Ovary (tissue), 9 donors: ENCODE measurements around the gene ACVR1. TPM values are rescaled to one million over a fixed set of nuclear protein-coding genes. Genes with fewer than 3 reads are reported as not detected.
"Not testable (repeated sequence)": the region's sequence is repeated elsewhere in the genome, so short reads cannot be mapped to it uniquely, and the experiment has no call there.

Experiments used
- DNase-seq, 5 donors: peaks; one replicate each; pipeline ENCODE4 v3.0.0-alpha.2; 2019 to 2020
- H3K27ac ChIP-seq, 2 donors: fragments of 200-600 bp; one replicate each; pipeline versions ENCODE4 v1.5.1 to v1.8.0; 2019 to 2022
- H3K27me3 ChIP-seq: fragments of 200-600 bp; one replicate; pipeline ENCODE4 v1.8.0; 2022
- H3K36me3 ChIP-seq: fragments of 200-600 bp; sonication (generic); one replicate; pipeline ENCODE4 v1.5.1; 2019
- H3K4me1 ChIP-seq: one replicate; pipeline ENCODE4 v1.8.1; 2013; ENCODE audit warnings: mild to moderate bottlenecking, moderate library complexity; ENCODE audit not compliant: insufficient read depth
- H3K4me3 ChIP-seq: fragments of 200-600 bp; sonication (generic); one replicate; pipeline ENCODE4 v1.5.1; 2017
- H3K9me3 ChIP-seq, 2 donors: fragments of 200-600 bp in 1 of 2; sonication (generic) in 1 of 2; one replicate each; pipeline versions ENCODE4 v1.5.1 to v1.8.1; 2013 to 2019; ENCODE audit warnings: mild to moderate bottlenecking in 1 of 2, moderate library complexity in 1 of 2
- CTCF ChIP-seq, 3 donors: fragments of 450-650 bp in 2 of 3; fragments of 200-600 bp in 1 of 3; IDR thresholded peaks; one replicate each; pipeline versions ENCODE4 v1.5.1 to v1.8.0; 2016 to 2022; ENCODE audit warnings: antibody characterized with exemption in 3 of 3, mild to moderate bottlenecking in 1 of 3
- EP300 ChIP-seq: sonication (generic); formaldehyde crosslinking; IDR thresholded peaks from one replicate; pipeline ENCODE4 v1.6.1; 2017; ENCODE audit warnings: antibody characterized with exemption
- POLR2A ChIP-seq: fragments of 450-650 bp; IDR thresholded peaks from one replicate; pipeline ENCODE4 v1.6.1; 2017; ENCODE audit warnings: antibody characterized with exemption, mild to moderate bottlenecking, moderate library complexity
- WGBS, 3 donors: extraction: QIAGEN DNeasy Blood & Tissue Kit in 1 of 3; methylation state at CpG; one replicate each; pipeline versions ENCODE4 v1.1.5 to v1.1.7; 2013 to 2017; 5-methylcytosine and 5-hydroxymethylcytosine counted together
- intact Hi-C, 4 donors: fragments of 100-400 bp; cut with DNase I; formaldehyde crosslinking; loops; one replicate each; pipeline versions ENCODE4 v1.11.0 to v1.15.1; 2022 to 2023
- polyA plus RNA-seq, 2 donors: library from polyadenylated mRNA; stranded (reverse); fragments of 200-250 nt in 1 of 2; fragments of 350-450 nt in 1 of 2; fragmentation: Illumina TruSeq in 1 of 2; extraction: RNeasy Lipid Tissue Mini Kit (QIAGEN cat#74804) in 1 of 2; gene quantifications; one replicate each; pipeline ENCODE4 v1.2.3, GENCODE V29; 2013 to 2014
- total RNA-seq, 7 donors: library from RNA; depleted of rRNA in 2 of 7; stranded (reverse); fragments of >200 nt in 2 of 7; fragmentation: NEBNext Ultra II Directional in 3 of 7; extraction: Animal tissue kit (Norgen Biotek cat#: 25700) in 3 of 7; gene quantifications; one replicate each; pipeline versions ENCODE4 v1.1.0 to v1.2.4, GENCODE V29; 2016 to 2023
- donor health status: DM: no; HTN: no; CAD: no; lungs with moderate emphysema.
- donor health status: DM: no; HTN: no; CAD: no.
- donor health status: Bipolar disorder and iron deficiency.
- donor health status: DM: yes; HTN: yes; CAD: no.
- donor health status: DM: no; HTN: no; CAD: no.
- donor health status: DM: yes; HTN: yes; CAD: no.

The ACVR1 gene
- total and polyA plus RNA-seq, 9 donors = 23.4 to 51.2 (median 30.4) TPM

GRCh38 chr2:157894694-157895435 lies 18.7 kb upstream of the ACVR1 start:
- Histone ChIP-seq H3K27ac (no peak overlapping the region), H3K27me3 (no peaks in the 10 kb centered on the region), H3K9me3 (no peaks in the 10 kb centered on the region), H3K4me1 (peaks cover 7% of the 10 kb centered on the region), H3K4me3 (no peak overlapping the region), H3K36me3 (no peaks in the 10 kb centered on the region)
- 80 to 93% (median 89%) methylated on average over 12 of the region's 12 CpGs for WGBS, 3 donors
- TF ChIP-seq POLR2A = no peak
- TF ChIP-seq CTCF (IDR thresholded peaks at IDR 0.05) = no peak
- intact Hi-C loops = no loop called here
- no peak for DNase-seq

GRCh38 chr2:157893611-157894010 lies 17.5 kb upstream of the ACVR1 start:
- intact Hi-C loops = no loop called here
- Histone ChIP-seq H3K36me3 (no peaks in the 10 kb centered on the region), H3K4me1 (peaks cover 6% of the 10 kb centered on the region), H3K4me3 (no peak overlapping the region), H3K27ac (no peak overlapping the region), H3K9me3 (no peaks in the 10 kb centered on the region), H3K27me3 (no peaks in the 10 kb centered on the region)
- DNase-seq = no peak
- 60 to 85% (median 78%) methylated on average over 4 of the region's 4 CpGs for WGBS, 3 donors
- TF ChIP-seq POLR2A = no peak
- TF ChIP-seq EP300 = no peak
- TF ChIP-seq CTCF (IDR thresholded peaks at IDR 0.05) = no peak

- no peaks in the 10 kb centered on the region for H3K27me3 ChIP-seq
- TF ChIP-seq EP300 = no peak
- no peaks in the 10 kb centered on the region for H3K36me3 ChIP-seq
- no peaks in the 10 kb centered on the region for H3K4me1 ChIP-seq
- intact Hi-C loops = no loop called here
- WGBS, 3 donors = 83 to 87% (median 84%) methylated on average over 1 of the region's 1 CpG
- no peak overlapping the region for H3K4me3 ChIP-seq
- no peaks in the 10 kb centered on the region for H3K9me3 ChIP-seq
- no peak overlapping the region for H3K27ac ChIP-seq
- DNase-seq = no peak
These were observed 15.5 kb upstream of the ACVR1 start for GRCh38 chr2:157891643-157892041.

- DNase-seq = no peak
- intact Hi-C loops = no loop called here
- no peaks in the 10 kb centered on the region for H3K9me3 ChIP-seq
- no peak overlapping the region for H3K4me3 ChIP-seq
- no peak overlapping the region for H3K27ac ChIP-seq
- no peaks in the 10 kb centered on the region for H3K4me1 ChIP-seq
- WGBS, 3 donors = 81 to 87% (median 82%) methylated on average over 2 of the region's 2 CpGs
- no peaks in the 10 kb centered on the region for H3K27me3 ChIP-seq
- no peaks in the 10 kb centered on the region for H3K36me3 ChIP-seq
- TF ChIP-seq EP300 (no peak), POLR2A (no peak), CTCF (IDR thresholded peaks at IDR 0.05) (no peak)
These were observed 15.0 kb upstream of the ACVR1 start for GRCh38 chr2:157890969-157891642.

- H3K4me1 ChIP-seq = no peaks in the 10 kb centered on the region
- intact Hi-C loops = no loop called here
These were observed 11.8 kb upstream of the ACVR1 start for GRCh38 chr2:157887946-157888345.

GRCh38 chr2:157884533-157884932 lies 8.4 kb upstream of the ACVR1 start:
- H3K36me3 ChIP-seq, H3K4me1 ChIP-seq, DNase-seq, intact Hi-C loops, H3K27ac ChIP-seq, H3K27me3 ChIP-seq, H3K4me3 ChIP-seq, H3K9me3 ChIP-seq: not testable (repeated sequence)
- WGBS, 3 donors = 66 to 75% (median 67%) methylated on average over 5 of the region's 5 CpGs

More at GRCh38 chr2:157887946-157888345, 11.8 kb upstream of the ACVR1 start:
- Histone ChIP-seq H3K9me3 (no peaks in the 10 kb centered on the region), H3K36me3 (no peaks in the 10 kb centered on the region), H3K4me3 (no peak overlapping the region), H3K27me3 (no peaks in the 10 kb centered on the region), H3K27ac (no peak overlapping the region)
- no peak for DNase-seq
- 67 to 75% (median 72%) methylated on average over 3 of the region's 3 CpGs for WGBS, 3 donors
- TF ChIP-seq POLR2A = no peak
- TF ChIP-seq CTCF (IDR thresholded peaks at IDR 0.05) = no peak
- TF ChIP-seq EP300 = no peak
